ENCODE data around the gene ABCA7.

- TF ChIP-seq CTCF (IDR thresholded peaks at IDR 0.05; ENCODE audit: poor library complexity, severe bottlenecking) (no peak), RAD21 (conservative IDR thresholded peaks at IDR 0.05) (no peak), EZH2 (IDR thresholded peaks at IDR 0.05; ENCODE audit: borderline replicate concordance, insufficient read depth, low read length, poor library complexity, severe bottlenecking) (no peak), REST (IDR thresholded peaks at IDR 0.05; ENCODE audit: borderline replicate concordance) (no peak), POLR2AphosphoS5 (IDR thresholded peaks at IDR 0.05) (no peak), MXI1 (conservative IDR thresholded peaks at IDR 0.05; ENCODE audit: poor library complexity, severe bottlenecking) (no peak), TAF1 (IDR thresholded peaks at IDR 0.05; ENCODE audit: low read depth) (no peak), EP300 (conservative IDR thresholded peaks at IDR 0.05; ENCODE audit: poor library complexity, severe bottlenecking) (no peak), SMC3 (conservative IDR thresholded peaks at IDR 0.05; ENCODE audit: poor library complexity) (no peak)
Observed at GRCh38 chr19:1085053-1085658, 45.2 kb downstream of the ABCA7 start.
